ENCODE data around the gene CEP85L.

GRCh38 chr6:118652051-118652615 lies 742 bp upstream of the CEP85L start:
- no peak for TF ChIP-seq CTCF (CRISPR knock-in tag; IDR thresholded peaks at IDR 0.05)
- TF ChIP-seq ZNF691 (CRISPR knock-in tag; IDR thresholded peaks at IDR 0.05; ENCODE audit: borderline replicate concordance, low read depth) = no peak
- TF ChIP-seq EED (CRISPR knock-in tag; IDR thresholded peaks at IDR 0.05) = no peak
- TF ChIP-seq CHD2 (IDR thresholded peaks at IDR 0.05; ENCODE audit: low read depth, low read length) = no peak
- TF ChIP-seq ZSCAN22 (CRISPR knock-in tag; IDR thresholded peaks at IDR 0.05) = no peak
- TF ChIP-seq REST (IDR thresholded peaks at IDR 0.05; ENCODE audit: borderline replicate concordance in 1 of 2, low read depth in 1 of 2, low read length in 2 of 2) = no peak
- TF ChIP-seq ZNF326 (CRISPR knock-in tag; IDR thresholded peaks at IDR 0.05; ENCODE audit: borderline replicate concordance) = no peak
- no peak for TF ChIP-seq ZSCAN25 (CRISPR knock-in tag; IDR thresholded peaks at IDR 0.05)
- TF ChIP-seq CBFB (CRISPR knock-in tag; IDR thresholded peaks at IDR 0.05) = no peak
- no peak for TF ChIP-seq POLR2A (IDR thresholded peaks at IDR 0.05; ENCODE audit: insufficient read depth in 1 of 2, low read depth in 2 of 2, low read length in 2 of 2)
- no peak for TF ChIP-seq IKZF4 (CRISPR knock-in tag; IDR thresholded peaks at IDR 0.05; ENCODE audit: borderline replicate concordance, low read depth, not compliant biosample characterization)
- TF ChIP-seq MYC (CRISPR knock-in tag; IDR thresholded peaks at IDR 0.05; ENCODE audit: borderline replicate concordance) = no peak
- TF ChIP-seq ZKSCAN1 (IDR thresholded peaks at IDR 0.05; ENCODE audit: low read length) = no peak

Data from HepG2 (cell line).